ENCODE data around the gene TP53I13. TPM values are rescaled to one million over a fixed set of nuclear protein-coding genes. Genes with fewer than 3 reads are reported as not detected.

Gene TP53I13, protein sequence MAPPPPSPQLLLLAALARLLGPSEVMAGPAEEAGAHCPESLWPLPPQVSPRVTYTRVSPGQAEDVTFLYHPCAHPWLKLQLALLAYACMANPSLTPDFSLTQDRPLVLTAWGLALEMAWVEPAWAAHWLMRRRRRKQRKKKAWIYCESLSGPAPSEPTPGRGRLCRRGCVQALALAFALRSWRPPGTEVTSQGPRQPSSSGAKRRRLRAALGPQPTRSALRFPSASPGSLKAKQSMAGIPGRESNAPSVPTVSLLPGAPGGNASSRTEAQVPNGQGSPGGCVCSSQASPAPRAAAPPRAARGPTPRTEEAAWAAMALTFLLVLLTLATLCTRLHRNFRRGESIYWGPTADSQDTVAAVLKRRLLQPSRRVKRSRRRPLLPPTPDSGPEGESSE
- total RNA-seq (10 to 100 TPM; 24.2 to 69.4 TPM), polyA plus RNA-seq (100 to 1,000 TPM in 1 of 2 donors, 10 to 100 TPM in 1; 53.4 to 126 TPM)
- long read RNA-seq, donor 1, transcript TP53I13-206 (1 exons, 2,468 nt) = minor isoform, 7 of 31 reads
- long read RNA-seq, donor 1, transcript TP53I13-201 (7 exons, 1,530 nt) = major isoform, 16 of 31 reads
- long read RNA-seq, donor 1, partial matches to known transcripts = 8 of 31 reads
- long read RNA-seq, donor 1, other reads (novel, unspliced or antisense) = 0 of 31 reads
- long read RNA-seq, donor 2, partial matches to known transcripts = 0 of 3 reads
- long read RNA-seq, donor 2, other reads (novel, unspliced or antisense) = 0 of 3 reads
- long read RNA-seq, donor 3, transcript TP53I13-201 (7 exons, 1,530 nt) = major isoform, 8 of 13 reads
- long read RNA-seq, donor 3, transcript TP53I13-206 (1 exons, 2,468 nt) = minor isoform, 5 of 13 reads
- long read RNA-seq, donor 3, partial matches to known transcripts = 0 of 13 reads
- long read RNA-seq, donor 3, other reads (novel, unspliced or antisense) = 0 of 13 reads
- long read RNA-seq, donor 4, transcript TP53I13-206 (1 exons, 2,468 nt) = minor isoform, 8 of 23 reads
- long read RNA-seq, donor 4, transcript TP53I13-201 (7 exons, 1,530 nt) = major isoform, 10 of 23 reads
- long read RNA-seq, donor 4, partial matches to known transcripts = 5 of 23 reads
- long read RNA-seq, donor 4, other reads (novel, unspliced or antisense) = 0 of 23 reads
- long read RNA-seq, donor 5, transcript TP53I13-201 (7 exons, 1,530 nt) = major isoform, 21 of 38 reads
- long read RNA-seq, donor 5, transcript TP53I13-206 (1 exons, 2,468 nt) = minor isoform, 6 of 38 reads
- long read RNA-seq, donor 5, partial matches to known transcripts = 8 of 38 reads
- long read RNA-seq, donor 5, other reads (novel, unspliced or antisense) = 0 of 38 reads

DNA sequence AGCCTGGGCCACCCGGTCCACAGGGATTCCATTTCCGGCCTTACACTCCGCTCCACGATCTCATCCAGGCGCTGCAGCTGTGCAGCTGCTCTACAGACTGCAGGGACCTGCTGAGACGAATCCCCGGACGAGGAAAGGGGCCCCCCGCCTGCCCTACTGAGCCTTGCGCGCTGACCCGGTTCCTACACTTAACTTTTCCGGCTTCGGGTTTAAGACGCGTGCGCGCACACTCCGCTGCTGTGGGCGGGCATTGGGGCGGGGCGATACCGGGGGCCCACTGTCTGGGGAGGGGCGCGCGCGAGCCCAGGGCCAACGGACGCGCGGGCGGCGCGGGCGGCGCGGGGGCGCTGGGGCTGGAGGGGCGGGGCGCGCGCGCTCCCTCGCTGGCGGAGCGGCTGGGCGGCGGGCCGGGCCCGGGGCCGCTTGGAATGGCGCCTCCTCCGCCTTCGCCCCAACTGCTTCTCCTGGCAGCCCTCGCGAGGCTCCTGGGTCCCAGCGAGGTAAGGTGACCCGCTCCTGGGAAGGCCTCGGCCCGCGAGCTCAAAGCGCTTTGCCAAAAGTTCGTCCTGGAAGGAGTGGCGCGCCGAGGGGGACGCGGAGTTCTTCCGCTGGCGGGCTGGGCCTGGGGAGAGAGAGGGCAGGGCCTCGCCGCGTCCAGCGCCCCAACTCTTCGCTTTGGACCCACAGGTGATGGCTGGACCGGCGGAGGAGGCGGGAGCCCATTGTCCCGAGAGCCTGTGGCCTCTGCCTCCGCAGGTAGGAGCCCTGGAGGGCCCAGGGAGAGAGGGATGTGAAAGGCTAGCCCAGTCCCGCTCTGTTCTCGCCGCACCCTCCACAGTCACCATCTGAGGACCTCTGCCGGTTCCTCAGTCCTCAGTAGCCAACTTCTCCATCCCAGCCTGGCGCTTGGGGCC is at the start of gene TP53I13:
TP53I13 (plus strand) TSS at position 371 of the 914 bp plus-strand sequence; CDS start at position 429, 58 bp downstream.
- peak; percentile 68 for ATAC-seq (ENCODE audit: insufficient read depth, low FRiP score)
- Histone ChIP-seq H3K36me3 (ENCODE audit: control insufficient read depth in 4 of 4, insufficient read depth in 4 of 4, low read length in 4 of 4) (peaks cover 0 to 9% (median 4%) of the 10 kb centered on the region in 4 donors), H3K27ac (ENCODE audit: low read depth in 1 of 2, low read length in 1 of 2) (peak within 1 kb of the TSS; percentile 90 to 92), H3K4me1 (ENCODE audit: control insufficient read depth in 5 of 5, insufficient read depth in 5 of 5, low read length in 5 of 5) (peaks cover 0 to 33% (median 6%) of the 10 kb centered on the region in 5 donors), H3K4me3 (peak within 1 kb of the TSS; percentile 48), H3K9ac (ENCODE audit: insufficient read depth in 1 of 2, low read length in 2 of 2) (peak within 1 kb of the TSS in 1 of 2 donors; percentile 55), H3K9me3 (ENCODE audit: control insufficient read depth in 4 of 4, insufficient read depth in 3 of 4, low read length in 3 of 4) (no peaks in the 10 kb centered on the region), H3K27me3 (ENCODE audit: control insufficient read depth in 3 of 3, insufficient read depth in 3 of 3, low read length in 2 of 3) (peaks cover 0 to 10% (median 6%) of the 10 kb centered on the region in 3 donors)
- TF ChIP-seq, protein P1, sequence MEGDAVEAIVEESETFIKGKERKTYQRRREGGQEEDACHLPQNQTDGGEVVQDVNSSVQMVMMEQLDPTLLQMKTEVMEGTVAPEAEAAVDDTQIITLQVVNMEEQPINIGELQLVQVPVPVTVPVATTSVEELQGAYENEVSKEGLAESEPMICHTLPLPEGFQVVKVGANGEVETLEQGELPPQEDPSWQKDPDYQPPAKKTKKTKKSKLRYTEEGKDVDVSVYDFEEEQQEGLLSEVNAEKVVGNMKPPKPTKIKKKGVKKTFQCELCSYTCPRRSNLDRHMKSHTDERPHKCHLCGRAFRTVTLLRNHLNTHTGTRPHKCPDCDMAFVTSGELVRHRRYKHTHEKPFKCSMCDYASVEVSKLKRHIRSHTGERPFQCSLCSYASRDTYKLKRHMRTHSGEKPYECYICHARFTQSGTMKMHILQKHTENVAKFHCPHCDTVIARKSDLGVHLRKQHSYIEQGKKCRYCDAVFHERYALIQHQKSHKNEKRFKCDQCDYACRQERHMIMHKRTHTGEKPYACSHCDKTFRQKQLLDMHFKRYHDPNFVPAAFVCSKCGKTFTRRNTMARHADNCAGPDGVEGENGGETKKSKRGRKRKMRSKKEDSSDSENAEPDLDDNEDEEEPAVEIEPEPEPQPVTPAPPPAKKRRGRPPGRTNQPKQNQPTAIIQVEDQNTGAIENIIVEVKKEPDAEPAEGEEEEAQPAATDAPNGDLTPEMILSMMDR (IDR thresholded peaks at IDR 0.05; ENCODE audit: control extremely low read depth, extremely low read depth) = no peak
- WGBS, 2 donors = 1 to 3% methylated on average over 51 to 85 of the region's 85 CpGs
- DNase-seq = peak; percentile 91 to 93 (median 93)

DNA sequence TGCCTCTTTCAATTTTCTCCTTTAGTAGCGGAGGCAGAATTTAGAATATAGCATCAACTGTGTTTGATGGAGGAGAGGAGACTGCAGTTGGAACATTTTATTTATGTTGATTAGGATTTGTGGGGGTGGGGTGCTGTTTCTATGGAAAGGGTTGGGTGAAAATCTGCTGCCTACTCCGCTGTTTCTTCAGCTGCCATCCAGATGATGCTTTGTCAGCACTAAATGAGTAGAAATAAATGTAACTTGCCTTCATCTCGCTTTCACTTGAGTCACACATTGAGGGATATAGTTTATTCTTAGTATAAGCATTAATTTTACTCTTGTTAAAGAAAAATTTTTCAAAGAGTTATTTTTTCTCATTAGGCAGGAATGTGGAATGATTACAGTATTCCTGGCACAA is 43.8 kb upstream of the TP53I13 start:
- Histone ChIP-seq H3K4me1 (ENCODE audit: control insufficient read depth in 5 of 5, insufficient read depth in 5 of 5, low read length in 5 of 5) (no peaks in the 10 kb centered on the region), H3K27me3 (ENCODE audit: control insufficient read depth in 3 of 3, insufficient read depth in 3 of 3, low read length in 2 of 3) (no peaks in the 10 kb centered on the region), H3K9me3 (ENCODE audit: control insufficient read depth in 4 of 4, insufficient read depth in 3 of 4, low read length in 3 of 4) (no peaks in the 10 kb centered on the region), H3K4me3 (no peak overlapping the region), H3K27ac (ENCODE audit: low read depth in 1 of 2, low read length in 1 of 2) (no peak overlapping the region), H3K36me3 (ENCODE audit: control insufficient read depth in 4 of 4, insufficient read depth in 4 of 4, low read length in 4 of 4) (peaks cover 3 to 24% (median 16%) of the 10 kb centered on the region in 4 donors), H3K9ac (ENCODE audit: insufficient read depth in 1 of 2, low read length in 2 of 2) (no peak overlapping the region)
- TF ChIP-seq, protein P1 (IDR thresholded peaks at IDR 0.05; ENCODE audit: control extremely low read depth, extremely low read depth) = no peak
- ATAC-seq (ENCODE audit: insufficient read depth, low FRiP score) (no peak), DNase-seq (no peak)
- WGBS, 2 donors = 97% methylated on average over 3 of the region's 3 CpGs

DNA sequence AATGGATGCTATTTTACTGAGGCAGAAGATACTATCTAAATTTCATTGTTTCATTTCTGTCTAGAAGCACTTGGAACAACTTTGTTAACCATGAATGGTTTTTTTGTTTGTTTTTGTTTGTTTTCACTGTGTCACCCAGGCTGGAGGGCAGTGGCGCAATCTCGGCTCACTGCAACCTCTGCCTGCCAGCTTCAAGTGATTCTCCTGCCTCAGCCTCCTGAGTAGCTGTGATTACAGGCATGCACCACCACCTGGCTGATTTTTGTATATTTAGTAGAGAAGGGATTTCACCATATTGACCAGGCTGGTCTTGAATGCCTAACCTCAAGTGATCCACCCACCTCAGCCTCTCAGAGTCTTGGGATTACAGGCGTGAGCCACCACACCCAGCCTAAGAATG is 42.2 kb upstream of the TP53I13 start:
- Histone ChIP-seq H3K9ac (ENCODE audit: insufficient read depth in 1 of 2, low read length in 2 of 2) (no peak overlapping the region), H3K36me3 (ENCODE audit: control insufficient read depth in 4 of 4, insufficient read depth in 4 of 4, low read length in 4 of 4) (peaks cover 12 to 26% (median 18%) of the 10 kb centered on the region in 4 donors)
- TF ChIP-seq, protein P1 (IDR thresholded peaks at IDR 0.05; ENCODE audit: control extremely low read depth, extremely low read depth) = no peak

More for the DNA sequence above, 42.2 kb upstream of the TP53I13 start:
- DNase-seq (no peak), ATAC-seq (ENCODE audit: insufficient read depth, low FRiP score) (no peak)
- H3K4me3 ChIP-seq = no peak overlapping the region
- 93 to 96% methylated on average over 3 of the region's 3 CpGs for WGBS, 2 donors
- no peak overlapping the region for H3K27ac ChIP-seq (ENCODE audit: low read depth in 1 of 2, low read length in 1 of 2)
- no peaks in the 10 kb centered on the region for H3K4me1 ChIP-seq (ENCODE audit: control insufficient read depth in 5 of 5, insufficient read depth in 5 of 5, low read length in 5 of 5)
- H3K27me3 ChIP-seq (ENCODE audit: control insufficient read depth in 3 of 3, insufficient read depth in 3 of 3, low read length in 2 of 3) = no peaks in the 10 kb centered on the region
- H3K9me3 ChIP-seq (ENCODE audit: control insufficient read depth in 4 of 4, insufficient read depth in 3 of 4, low read length in 3 of 4) = no peaks in the 10 kb centered on the region

Measured in lung (tissue), 16 donors.